Right lobe of liver (tissue), 4 donors: ENCODE measurements around the gene EXOSC7.

ENCODE experiments used
- CTCF ChIP-seq, 4 donors: fragments of 200-600 bp in 3 of 4; fragments of 450-650 bp in 1 of 4; IDR thresholded peaks; one replicate each; pipeline versions ENCODE4 v1.5.1 to v1.8.0; 2016 to 2022; ENCODE audit warnings: antibody characterized with exemption in 4 of 4, mild to moderate bottlenecking in 2 of 4
- POLR2A ChIP-seq: fragments of 450-650 bp; IDR thresholded peaks from one replicate; pipeline ENCODE4 v1.6.1; 2017; ENCODE audit warnings: antibody characterized with exemption, mild to moderate bottlenecking
- donor health status: DM: no; HTN: no; CAD: no.
- donor health status: DM: no; HTN: no; CAD: no.
- donor health status: DM: no; HTN: yes; CAD: no.

- TF ChIP-seq CTCF (IDR thresholded peaks at IDR 0.05) (no peak), POLR2A (no peak)
Measured at GRCh38 chr3:45026957-45027356, 50.9 kb downstream of the EXOSC7 start.
